ENCODE data around the gene MTMR12.
"Not testable (repeated sequence)": the region's sequence is repeated elsewhere in the genome, so short reads cannot be mapped to it uniquely, and the experiment has no call there.

MTMR12 gene

DNA sequence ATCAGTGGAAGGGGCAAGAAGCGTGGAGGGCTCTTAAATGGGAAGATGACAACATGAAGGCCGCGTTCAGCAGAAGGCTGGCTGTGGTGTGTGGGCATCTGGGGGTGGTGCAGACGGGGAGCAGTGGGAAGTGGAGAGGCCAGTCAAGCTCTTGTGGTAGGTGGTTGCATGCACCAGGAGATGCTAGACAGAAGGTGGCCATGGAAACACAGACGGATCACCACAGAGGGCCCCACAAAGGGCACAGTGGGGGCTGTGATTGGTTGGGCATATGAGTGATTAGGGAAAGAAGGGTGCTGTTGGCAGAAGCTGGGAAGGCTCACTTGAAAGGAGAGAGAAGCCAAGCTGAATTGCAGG lies 14.7 kb downstream of the MTMR12 start:
- Histone ChIP-seq H3K36me3 (ENCODE audit: low read depth) (peaks cover 10% of the 10 kb centered on the region), H3K27me3 (ENCODE audit: insufficient read depth, poor library complexity, severe bottlenecking) (no peaks in the 10 kb centered on the region), H3K27ac (ENCODE audit: poor library complexity, severe bottlenecking) (no peak overlapping the region), H3K4me1 (ENCODE audit: insufficient read depth, poor library complexity, severe bottlenecking) (peaks cover 5% of the 10 kb centered on the region), H3K4me3 (ENCODE audit: severe bottlenecking) (no peak overlapping the region), H3K9me3 (ENCODE audit: severe bottlenecking) (no peaks in the 10 kb centered on the region)
- DNase-seq (ENCODE audit: low spot score) (no peak), ATAC-seq (ENCODE audit: low read depth) (no peak)
- TF ChIP-seq, protein P1, sequence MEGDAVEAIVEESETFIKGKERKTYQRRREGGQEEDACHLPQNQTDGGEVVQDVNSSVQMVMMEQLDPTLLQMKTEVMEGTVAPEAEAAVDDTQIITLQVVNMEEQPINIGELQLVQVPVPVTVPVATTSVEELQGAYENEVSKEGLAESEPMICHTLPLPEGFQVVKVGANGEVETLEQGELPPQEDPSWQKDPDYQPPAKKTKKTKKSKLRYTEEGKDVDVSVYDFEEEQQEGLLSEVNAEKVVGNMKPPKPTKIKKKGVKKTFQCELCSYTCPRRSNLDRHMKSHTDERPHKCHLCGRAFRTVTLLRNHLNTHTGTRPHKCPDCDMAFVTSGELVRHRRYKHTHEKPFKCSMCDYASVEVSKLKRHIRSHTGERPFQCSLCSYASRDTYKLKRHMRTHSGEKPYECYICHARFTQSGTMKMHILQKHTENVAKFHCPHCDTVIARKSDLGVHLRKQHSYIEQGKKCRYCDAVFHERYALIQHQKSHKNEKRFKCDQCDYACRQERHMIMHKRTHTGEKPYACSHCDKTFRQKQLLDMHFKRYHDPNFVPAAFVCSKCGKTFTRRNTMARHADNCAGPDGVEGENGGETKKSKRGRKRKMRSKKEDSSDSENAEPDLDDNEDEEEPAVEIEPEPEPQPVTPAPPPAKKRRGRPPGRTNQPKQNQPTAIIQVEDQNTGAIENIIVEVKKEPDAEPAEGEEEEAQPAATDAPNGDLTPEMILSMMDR (IDR thresholded peaks at IDR 0.05; ENCODE audit: poor library complexity, severe bottlenecking), result no peak

DNA sequence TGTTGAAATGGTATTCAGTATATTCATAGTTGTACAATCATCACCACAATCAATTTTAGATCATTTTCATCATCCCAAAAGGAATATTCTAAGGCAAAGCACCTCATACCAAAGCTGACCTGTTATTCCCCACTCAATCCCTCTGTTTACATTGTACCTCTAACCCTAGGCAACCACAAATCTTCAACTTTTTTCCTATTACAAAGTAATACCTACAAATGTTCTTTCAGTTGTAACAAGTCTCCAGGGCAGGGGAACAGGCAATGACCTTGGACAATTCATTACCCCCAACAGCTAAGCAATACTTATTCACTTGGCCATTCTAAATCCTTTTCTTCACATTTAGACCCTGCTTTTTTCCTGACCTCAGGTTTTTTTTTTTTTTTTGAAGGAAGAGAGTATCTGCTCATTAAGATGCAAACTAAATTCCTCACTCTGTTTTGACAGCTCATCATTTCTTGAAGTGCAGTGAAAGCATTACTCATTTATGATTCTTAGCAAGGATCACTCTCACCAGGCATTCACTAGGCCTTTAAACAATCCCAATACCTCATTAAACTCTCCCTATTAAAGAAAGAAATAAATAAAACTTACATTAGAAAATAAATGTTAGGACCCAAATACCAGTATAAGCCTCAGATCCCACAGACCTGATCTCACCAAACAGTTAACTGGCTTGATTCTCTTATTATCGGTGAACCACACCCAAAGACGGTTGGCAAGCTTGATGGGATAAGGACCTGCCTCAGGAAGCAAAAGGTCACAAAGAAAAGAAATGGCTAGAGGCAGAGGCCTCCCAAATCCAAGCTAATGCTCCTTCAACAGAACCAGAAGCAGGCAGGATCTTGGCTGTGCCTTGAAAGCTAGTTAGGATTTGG lies 15.3 kb downstream of the MTMR12 start:
- Histone ChIP-seq H3K36me3 (ENCODE audit: low read depth) (peaks cover 10% of the 10 kb centered on the region), H3K27ac (ENCODE audit: poor library complexity, severe bottlenecking) (no peak overlapping the region), H3K4me3 (ENCODE audit: severe bottlenecking) (no peak overlapping the region), H3K27me3 (ENCODE audit: insufficient read depth, poor library complexity, severe bottlenecking) (no peaks in the 10 kb centered on the region), H3K9me3 (ENCODE audit: severe bottlenecking) (no peaks in the 10 kb centered on the region), H3K4me1 (ENCODE audit: insufficient read depth, poor library complexity, severe bottlenecking) (peaks cover 5% of the 10 kb centered on the region)
- no peak for DNase-seq (ENCODE audit: low spot score)
- no peak for ATAC-seq (ENCODE audit: low read depth)
- TF ChIP-seq, protein P1 (IDR thresholded peaks at IDR 0.05; ENCODE audit: poor library complexity, severe bottlenecking), result no peak

DNA sequence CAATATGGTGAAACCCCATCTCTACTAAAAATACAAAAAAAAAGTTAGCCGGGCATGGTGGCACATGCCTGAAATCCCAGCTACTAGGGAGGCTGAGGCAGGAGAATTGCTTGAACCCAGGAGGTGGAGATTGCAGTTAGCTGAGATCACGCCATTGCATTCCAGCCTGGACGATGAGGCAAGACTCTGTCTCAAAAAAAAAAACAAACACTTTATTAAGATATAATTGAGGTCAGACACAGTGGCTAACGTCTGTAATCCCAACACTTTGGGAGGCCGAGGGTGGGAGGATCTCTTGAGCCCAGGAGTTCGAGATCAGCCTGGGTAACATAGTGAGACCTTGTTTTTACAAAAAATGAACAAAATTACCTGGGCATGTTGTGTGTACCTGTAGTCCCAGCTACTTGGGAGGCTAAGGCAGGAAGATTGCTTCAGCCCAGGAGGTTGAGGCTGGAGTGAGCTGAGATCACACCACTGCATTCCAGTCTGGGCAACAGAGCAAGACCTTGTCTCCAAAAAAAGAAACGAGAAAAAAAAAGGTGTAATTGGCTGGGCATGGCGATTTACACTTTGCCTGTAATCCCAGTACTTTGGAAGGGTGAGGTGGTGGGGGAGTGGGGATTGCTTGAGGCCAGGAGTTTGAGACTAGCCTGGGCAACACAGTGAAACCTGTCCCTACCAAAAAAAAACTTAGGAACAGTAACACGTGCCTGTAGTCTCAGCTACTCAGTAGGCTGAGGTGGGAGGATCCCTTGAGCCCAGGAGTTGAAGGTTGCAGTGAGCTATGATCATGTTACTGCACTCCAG lies 16.6 kb downstream of the MTMR12 start:
- DNase-seq (ENCODE audit: low spot score); H3K27ac ChIP-seq (ENCODE audit: poor library complexity, severe bottlenecking); H3K9me3 ChIP-seq (ENCODE audit: severe bottlenecking); H3K4me3 ChIP-seq (ENCODE audit: severe bottlenecking); H3K27me3 ChIP-seq (ENCODE audit: insufficient read depth, poor library complexity, severe bottlenecking); ATAC-seq (ENCODE audit: low read depth); H3K4me1 ChIP-seq (ENCODE audit: insufficient read depth, poor library complexity, severe bottlenecking): not testable (repeated sequence)
- H3K36me3 ChIP-seq (ENCODE audit: low read depth), result peaks cover 10% of the 10 kb centered on the region

DNA sequence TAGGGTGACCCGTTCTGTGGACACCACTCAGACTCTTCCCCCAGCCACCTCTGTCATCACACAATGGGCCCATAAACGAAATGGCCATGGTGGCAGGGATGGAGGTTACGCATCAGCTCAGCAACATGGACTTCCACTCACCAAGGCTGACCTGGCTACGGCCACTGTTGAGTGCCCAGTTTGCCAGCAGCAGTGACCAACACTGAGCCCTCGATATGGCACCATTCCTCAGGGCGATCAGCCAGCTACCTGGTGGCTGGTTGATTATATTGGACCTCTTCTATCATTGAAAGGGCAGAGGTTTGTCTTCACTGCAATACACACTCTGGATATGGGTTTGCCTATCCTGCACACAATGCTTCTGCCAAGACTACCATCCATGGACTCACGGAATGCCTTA lies 21.1 kb downstream of the MTMR12 start:
- no peak for ATAC-seq (ENCODE audit: low read depth)
- no peak for DNase-seq (ENCODE audit: low spot score)
- TF ChIP-seq, protein P1 (IDR thresholded peaks at IDR 0.05; ENCODE audit: poor library complexity, severe bottlenecking), result no peak
- no peaks in the 10 kb centered on the region for H3K27me3 ChIP-seq (ENCODE audit: insufficient read depth, poor library complexity, severe bottlenecking)
- no peaks in the 10 kb centered on the region for H3K4me1 ChIP-seq (ENCODE audit: insufficient read depth, poor library complexity, severe bottlenecking)
- no peaks in the 10 kb centered on the region for H3K9me3 ChIP-seq (ENCODE audit: severe bottlenecking)
- no peak overlapping the region for H3K4me3 ChIP-seq (ENCODE audit: severe bottlenecking)
- no peak overlapping the region for H3K27ac ChIP-seq (ENCODE audit: poor library complexity, severe bottlenecking)
- peaks cover 10% of the 10 kb centered on the region for H3K36me3 ChIP-seq (ENCODE audit: low read depth)

DNA sequence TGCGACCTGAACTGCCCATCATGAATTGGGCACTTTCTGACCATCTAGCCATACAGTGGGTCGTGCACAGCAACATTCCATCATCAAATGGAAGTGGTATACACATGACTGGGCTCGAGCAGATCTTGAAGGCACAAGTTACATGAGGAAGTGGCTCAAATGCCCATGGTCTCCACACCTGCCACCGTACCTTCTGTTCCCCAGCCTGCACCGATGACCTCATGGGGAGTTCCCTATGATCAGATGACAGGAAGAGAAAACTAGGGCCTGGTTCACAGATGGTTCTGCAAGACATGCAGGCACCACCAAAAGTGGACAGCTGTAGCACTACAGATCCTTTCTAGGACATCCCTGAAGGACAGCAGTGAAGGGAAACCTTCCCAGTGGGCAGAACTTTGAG lies 21.8 kb downstream of the MTMR12 start:
- DNase-seq (ENCODE audit: low spot score), result no peak
- H3K9me3 ChIP-seq (ENCODE audit: severe bottlenecking), result no peaks in the 10 kb centered on the region
- TF ChIP-seq, protein P1 (IDR thresholded peaks at IDR 0.05; ENCODE audit: poor library complexity, severe bottlenecking), result no peak
- no peak overlapping the region for H3K27ac ChIP-seq (ENCODE audit: poor library complexity, severe bottlenecking)
- peaks cover 7% of the 10 kb centered on the region for H3K36me3 ChIP-seq (ENCODE audit: low read depth)
- no peaks in the 10 kb centered on the region for H3K27me3 ChIP-seq (ENCODE audit: insufficient read depth, poor library complexity, severe bottlenecking)
- H3K4me1 ChIP-seq (ENCODE audit: insufficient read depth, poor library complexity, severe bottlenecking), result no peaks in the 10 kb centered on the region
- H3K4me3 ChIP-seq (ENCODE audit: severe bottlenecking), result no peak overlapping the region
- no peak for ATAC-seq (ENCODE audit: low read depth)

GRCh38 chr5:32290501-32290900 lies 22.2 kb downstream of the MTMR12 start:
- H3K4me1 ChIP-seq (ENCODE audit: insufficient read depth, poor library complexity, severe bottlenecking); H3K36me3 ChIP-seq (ENCODE audit: low read depth); H3K9me3 ChIP-seq (ENCODE audit: severe bottlenecking); H3K4me3 ChIP-seq (ENCODE audit: severe bottlenecking); H3K27me3 ChIP-seq (ENCODE audit: insufficient read depth, poor library complexity, severe bottlenecking); DNase-seq (ENCODE audit: low spot score); H3K27ac ChIP-seq (ENCODE audit: poor library complexity, severe bottlenecking); ATAC-seq (ENCODE audit: low read depth): not testable (repeated sequence)

GRCh38 chr5:32289986-32290385 lies 22.8 kb downstream of the MTMR12 start:
- not testable (repeated sequence) for DNase-seq (ENCODE audit: low spot score); H3K4me1 ChIP-seq (ENCODE audit: insufficient read depth, poor library complexity, severe bottlenecking); ATAC-seq (ENCODE audit: low read depth); H3K36me3 ChIP-seq (ENCODE audit: low read depth); H3K27ac ChIP-seq (ENCODE audit: poor library complexity, severe bottlenecking); H3K9me3 ChIP-seq (ENCODE audit: severe bottlenecking); H3K4me3 ChIP-seq (ENCODE audit: severe bottlenecking); H3K27me3 ChIP-seq (ENCODE audit: insufficient read depth, poor library complexity, severe bottlenecking)

Data from RWPE2 (cell line).